ENCODE measurements around the gene MT2A. TPM values are rescaled to one million over a fixed set of nuclear protein-coding genes. Genes with fewer than 3 reads are reported as not detected.

The MT2A gene
- total and polyA plus RNA-seq, 10 of the 15 experiments (the other 5 are each of a cell fraction or from before 2014, with no cell fraction given) = 7.3 to 271 (median 53.5) TPM

DNA sequence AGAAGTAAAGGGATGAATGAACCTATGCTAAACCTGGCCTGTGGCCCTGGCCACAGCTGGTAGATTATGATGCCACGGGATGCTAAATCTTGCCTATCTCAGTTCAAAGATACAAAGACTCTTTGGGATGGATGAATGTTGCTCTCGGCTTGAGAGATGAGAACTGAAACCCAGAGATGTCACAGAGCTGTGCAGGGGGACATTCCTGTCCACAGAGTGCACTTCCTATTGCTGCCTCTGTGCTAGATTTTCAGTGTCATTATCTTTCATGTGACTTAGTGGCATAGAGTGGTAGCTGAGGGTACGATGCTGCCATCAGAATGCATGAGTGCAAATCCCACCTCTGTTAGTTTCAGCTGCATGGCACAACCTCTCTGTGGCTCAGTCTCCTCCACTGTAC lies 21.8 kb downstream of the MT2A start (continued):
- TF ChIP-seq, protein P1, sequence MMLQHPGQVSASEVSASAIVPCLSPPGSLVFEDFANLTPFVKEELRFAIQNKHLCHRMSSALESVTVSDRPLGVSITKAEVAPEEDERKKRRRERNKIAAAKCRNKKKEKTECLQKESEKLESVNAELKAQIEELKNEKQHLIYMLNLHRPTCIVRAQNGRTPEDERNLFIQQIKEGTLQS (IDR thresholded peaks at IDR 0.05; ENCODE audit: borderline replicate concordance, extremely low read depth, low read depth, low read length) = no peak
- no peak for TF ChIP-seq POU2F2 (IDR thresholded peaks at IDR 0.05; ENCODE audit: borderline replicate concordance, low read depth, low read length)
- TF ChIP-seq SMAD5 (IDR thresholded peaks at IDR 0.05; ENCODE audit: low read depth) = no peak
- TF ChIP-seq SUZ12 (IDR thresholded peaks at IDR 0.05; ENCODE audit: unreplicated experiment) = no peak
- TF ChIP-seq, protein P2, sequence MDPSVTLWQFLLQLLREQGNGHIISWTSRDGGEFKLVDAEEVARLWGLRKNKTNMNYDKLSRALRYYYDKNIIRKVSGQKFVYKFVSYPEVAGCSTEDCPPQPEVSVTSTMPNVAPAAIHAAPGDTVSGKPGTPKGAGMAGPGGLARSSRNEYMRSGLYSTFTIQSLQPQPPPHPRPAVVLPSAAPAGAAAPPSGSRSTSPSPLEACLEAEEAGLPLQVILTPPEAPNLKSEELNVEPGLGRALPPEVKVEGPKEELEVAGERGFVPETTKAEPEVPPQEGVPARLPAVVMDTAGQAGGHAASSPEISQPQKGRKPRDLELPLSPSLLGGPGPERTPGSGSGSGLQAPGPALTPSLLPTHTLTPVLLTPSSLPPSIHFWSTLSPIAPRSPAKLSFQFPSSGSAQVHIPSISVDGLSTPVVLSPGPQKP (IDR thresholded peaks at IDR 0.05; ENCODE audit: low read depth, low read length) = no peak
- 0 out of 2 replicates have a peak, but pooled peaks have one; percentile 34 for TF ChIP-seq RB1 (IDR thresholded peaks at IDR 0.05; ENCODE audit: borderline replicate concordance)
- TF ChIP-seq NFIC (IDR thresholded peaks at IDR 0.05; ENCODE audit: low read depth, low read length) = no peak
- no peak for TF ChIP-seq KDM1A (IDR thresholded peaks at IDR 0.05; ENCODE audit: borderline replicate concordance)
- no peak for TF ChIP-seq PAX8 (IDR thresholded peaks at IDR 0.05)
- no peak for TF ChIP-seq RAD21 (IDR thresholded peaks at IDR 0.05; ENCODE audit: insufficient read depth, low read depth, low read length)
- TF ChIP-seq TCF12 (IDR thresholded peaks at IDR 0.05; ENCODE audit: low read depth, low read length) = no peak
- TF ChIP-seq ATF7 (IDR thresholded peaks at IDR 0.05; ENCODE audit: low read depth) = 0 out of 2 replicates have a peak, but pooled peaks have one; percentile 37
- no peak for TF ChIP-seq ESRRA (IDR thresholded peaks at IDR 0.05; ENCODE audit: low read length)
- peak; percentile 90 for TF ChIP-seq SPI1 (IDR thresholded peaks at IDR 0.05; ENCODE audit: borderline replicate concordance, insufficient read depth, low read depth, low read length)
- TF ChIP-seq NBN (IDR thresholded peaks at IDR 0.05) = no peak
- no peak for TF ChIP-seq SP1 (IDR thresholded peaks at IDR 0.05; ENCODE audit: low read depth, low read length)
- TF ChIP-seq RBBP5 (conservative IDR thresholded peaks at IDR 0.05) = no peak
- TF ChIP-seq BMI1 (IDR thresholded peaks at IDR 0.05; ENCODE audit: borderline replicate concordance) = no peak
- no peak for TF ChIP-seq MYC (IDR thresholded peaks at IDR 0.05; ENCODE audit: insufficient read depth, insufficient read length, insufficient replicate concordance, low read length, severe bottlenecking)
- TF ChIP-seq, protein P3, sequence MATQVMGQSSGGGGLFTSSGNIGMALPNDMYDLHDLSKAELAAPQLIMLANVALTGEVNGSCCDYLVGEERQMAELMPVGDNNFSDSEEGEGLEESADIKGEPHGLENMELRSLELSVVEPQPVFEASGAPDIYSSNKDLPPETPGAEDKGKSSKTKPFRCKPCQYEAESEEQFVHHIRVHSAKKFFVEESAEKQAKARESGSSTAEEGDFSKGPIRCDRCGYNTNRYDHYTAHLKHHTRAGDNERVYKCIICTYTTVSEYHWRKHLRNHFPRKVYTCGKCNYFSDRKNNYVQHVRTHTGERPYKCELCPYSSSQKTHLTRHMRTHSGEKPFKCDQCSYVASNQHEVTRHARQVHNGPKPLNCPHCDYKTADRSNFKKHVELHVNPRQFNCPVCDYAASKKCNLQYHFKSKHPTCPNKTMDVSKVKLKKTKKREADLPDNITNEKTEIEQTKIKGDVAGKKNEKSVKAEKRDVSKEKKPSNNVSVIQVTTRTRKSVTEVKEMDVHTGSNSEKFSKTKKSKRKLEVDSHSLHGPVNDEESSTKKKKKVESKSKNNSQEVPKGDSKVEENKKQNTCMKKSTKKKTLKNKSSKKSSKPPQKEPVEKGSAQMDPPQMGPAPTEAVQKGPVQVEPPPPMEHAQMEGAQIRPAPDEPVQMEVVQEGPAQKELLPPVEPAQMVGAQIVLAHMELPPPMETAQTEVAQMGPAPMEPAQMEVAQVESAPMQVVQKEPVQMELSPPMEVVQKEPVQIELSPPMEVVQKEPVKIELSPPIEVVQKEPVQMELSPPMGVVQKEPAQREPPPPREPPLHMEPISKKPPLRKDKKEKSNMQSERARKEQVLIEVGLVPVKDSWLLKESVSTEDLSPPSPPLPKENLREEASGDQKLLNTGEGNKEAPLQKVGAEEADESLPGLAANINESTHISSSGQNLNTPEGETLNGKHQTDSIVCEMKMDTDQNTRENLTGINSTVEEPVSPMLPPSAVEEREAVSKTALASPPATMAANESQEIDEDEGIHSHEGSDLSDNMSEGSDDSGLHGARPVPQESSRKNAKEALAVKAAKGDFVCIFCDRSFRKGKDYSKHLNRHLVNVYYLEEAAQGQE (IDR thresholded peaks at IDR 0.05; ENCODE audit: low read depth, low read length) = no peak
- TF ChIP-seq PML (IDR thresholded peaks at IDR 0.05; ENCODE audit: low read length) = no peak
- no peak for TF ChIP-seq GATAD2B (conservative IDR thresholded peaks at IDR 0.05; ENCODE audit: low read depth)
- TF ChIP-seq CHD4 (IDR thresholded peaks at IDR 0.05) = no peak
- no peak for TF ChIP-seq HDGF (IDR thresholded peaks at IDR 0.05)
- no peak for TF ChIP-seq SREBF1 (IDR thresholded peaks at IDR 0.05; ENCODE audit: low read length)
- TF ChIP-seq IKZF2 (IDR thresholded peaks at IDR 0.05) = peak in 1 of 2 experiments; percentile 16; a peak in 2 of 4 replicates
- TF ChIP-seq CREM (IDR thresholded peaks at IDR 0.05; ENCODE audit: low read depth) = no peak
- TF ChIP-seq ZNF384 (IDR thresholded peaks at IDR 0.05; ENCODE audit: borderline replicate concordance, low read depth, low read length) = no peak
- no peak for TF ChIP-seq NR2C1 (IDR thresholded peaks at IDR 0.05)
- no peak for TF ChIP-seq HDAC6 (IDR thresholded peaks at IDR 0.05; ENCODE audit: unreplicated experiment)

All from GM12878 (cell line).